Astrocyte (in vitro differentiated cells and primary cell): ENCODE results near the gene TNFRSF17. TPM values are rescaled to one million over a fixed set of nuclear protein-coding genes. Genes with fewer than 3 reads are reported as not detected.
"Not testable (repeated sequence)": the region's sequence is repeated elsewhere in the genome, so short reads cannot be mapped to it uniquely, and the experiment has no call there.

Experiments
- DNase-seq: peaks from one replicate; pipeline ENCODE4 v3.0.0-alpha.2; 2010; ENCODE audit warnings: low read depth
- FAIRE-seq: peaks from 2 replicates; lab custom pipeline; 2011; peaks lifted over from hg19 to GRCh38; lab: Jason Lieb, UNC
- H2AFZ ChIP-seq: 2 replicates; pipeline ENCODE4 v1.6.0; 2012; ENCODE audit warnings: low read depth, low read length, inconsistent platforms
- H3K27ac ChIP-seq: 2 replicates; pipeline ENCODE4 v1.5.1; 2011; ENCODE audit warnings: low read depth, low read length, inconsistent platforms
- H3K27me3 ChIP-seq: 2 replicates; pipeline ENCODE4 v1.6.0; 2011; ENCODE audit warnings: low read length, inconsistent platforms; ENCODE audit not compliant: insufficient read depth
- H3K36me3 ChIP-seq: 2 replicates; pipeline ENCODE4 v1.5.1; 2011; ENCODE audit warnings: low read length, inconsistent platforms; ENCODE audit not compliant: insufficient read depth
- H3K4me1 ChIP-seq: 2 replicates; pipeline ENCODE4 v1.5.1; 2011; ENCODE audit warnings: low read length, inconsistent platforms; ENCODE audit not compliant: insufficient read depth
- H3K4me2 ChIP-seq: 2 replicates; pipeline ENCODE4 v1.6.0; 2012; ENCODE audit warnings: low read length, inconsistent platforms
- H3K4me3 ChIP-seq: 2 replicates; pipeline ENCODE4 v1.5.1; 2011; ENCODE audit warnings: low read depth, mild to moderate bottlenecking, low read length, inconsistent platforms; ENCODE audit not compliant: insufficient read depth
- H3K79me2 ChIP-seq: 2 replicates; pipeline ENCODE4 v1.6.0; 2012; ENCODE audit warnings: mild to moderate bottlenecking, low read length, inconsistent platforms; ENCODE audit not compliant: insufficient read depth
- H3K9ac ChIP-seq: 2 replicates; pipeline ENCODE4 v1.6.0; 2012; ENCODE audit warnings: mild to moderate bottlenecking, low read length, inconsistent platforms
- H3K9me3 ChIP-seq: 2 replicates; pipeline ENCODE4 v1.5.1; 2012; ENCODE audit warnings: low read depth, mild to moderate bottlenecking, low read length, inconsistent platforms; ENCODE audit not compliant: insufficient read depth
- H4K20me1 ChIP-seq: 2 replicates; pipeline ENCODE4 v1.6.0; 2012; ENCODE audit warnings: low read length, inconsistent platforms; ENCODE audit not compliant: insufficient read depth
- H3K27ac Mint-ChIP-seq: one replicate; pipeline ENCODE4 v1.8.0; 2021; ENCODE audit warnings: mild to moderate bottlenecking, mixed read lengths; ENCODE audit not compliant: unreplicated experiment
- H3K27me3 Mint-ChIP-seq: one replicate; pipeline ENCODE4 v1.8.0; 2021; ENCODE audit warnings: low read depth, mixed read lengths; ENCODE audit not compliant: unreplicated experiment
- H3K36me3 Mint-ChIP-seq: one replicate; pipeline ENCODE4 v1.8.0; 2021; ENCODE audit warnings: low read depth, mixed read lengths; ENCODE audit not compliant: unreplicated experiment
- H3K4me1 Mint-ChIP-seq: one replicate; pipeline ENCODE4 v1.8.0; 2021; ENCODE audit warnings: low read depth, mixed read lengths; ENCODE audit not compliant: unreplicated experiment
- H3K4me3 Mint-ChIP-seq: one replicate; pipeline ENCODE4 v1.8.0; 2021; ENCODE audit warnings: mild to moderate bottlenecking, moderate library complexity, mixed read lengths; ENCODE audit not compliant: unreplicated experiment
- H3K9me3 Mint-ChIP-seq: one replicate; pipeline ENCODE4 v1.8.0; 2021; ENCODE audit warnings: mild to moderate bottlenecking, mixed read lengths; ENCODE audit not compliant: unreplicated experiment
- CTCF ChIP-seq: IDR thresholded peaks from 2 replicates; pipeline ENCODE4 v1.5.1; 2011; ENCODE audit warnings: low read depth, mild to moderate bottlenecking, inconsistent platforms, low read length, moderate library complexity; ENCODE audit not compliant: insufficient read depth
- EZH2 ChIP-seq: IDR thresholded peaks from 2 replicates; pipeline ENCODE4 v1.6.1; 2012; ENCODE audit warnings: mild to moderate bottlenecking, low read length, inconsistent platforms; ENCODE audit not compliant: insufficient read depth
- total RNA-seq: library from RNA; stranded (reverse); gene quantifications from 2 replicates; pipeline ENCODE4 v1.2.1, GENCODE V29; 2021

Gene TNFRSF17
- total RNA-seq, 1 donor from 2014 or later: not detected

- Histone ChIP-seq H3K4me2 (no peak overlapping the region), H2AFZ (no peak overlapping the region), H3K9ac (no peak overlapping the region), H3K9me3 (no peaks in the 10 kb centered on the region), H3K36me3 (no peaks in the 10 kb centered on the region), H3K79me2 (no peaks in the 10 kb centered on the region), H3K27me3 (no peaks in the 10 kb centered on the region), H3K4me1 (no peaks in the 10 kb centered on the region), H3K4me3 (no peak overlapping the region), H3K27ac (no peak overlapping the region), H4K20me1 (no peaks in the 10 kb centered on the region)
- Mint-ChIP-seq H3K27ac (no peak overlapping the region), H3K27me3 (peaks cover 2% of the 10 kb centered on the region), H3K36me3 (no peaks in the 10 kb centered on the region), H3K4me3 (no peak overlapping the region), H3K4me1 (no peaks in the 10 kb centered on the region), H3K9me3 (no peaks in the 10 kb centered on the region)
- TF ChIP-seq CTCF: no peak
- FAIRE-seq (no peak), DNase-seq (no peak)
These were observed 3.6 kb downstream of the TNFRSF17 start for GRCh38 chr16:11968577-11968976.

GRCh38 chr16:11970292-11970691, 5.3 kb downstream of the TNFRSF17 start:
- H3K4me3 Mint-ChIP-seq, H3K4me3 ChIP-seq, H3K4me1 Mint-ChIP-seq, FAIRE-seq, H3K4me1 ChIP-seq, H3K79me2 ChIP-seq, H3K27me3 ChIP-seq, H3K27ac ChIP-seq, H3K36me3 Mint-ChIP-seq, H3K27ac Mint-ChIP-seq, H2AFZ ChIP-seq, H3K27me3 Mint-ChIP-seq, DNase-seq, H3K36me3 ChIP-seq, H3K4me2 ChIP-seq, H3K9ac ChIP-seq, H3K9me3 ChIP-seq, H3K9me3 Mint-ChIP-seq, H4K20me1 ChIP-seq: not testable (repeated sequence)

DNA sequence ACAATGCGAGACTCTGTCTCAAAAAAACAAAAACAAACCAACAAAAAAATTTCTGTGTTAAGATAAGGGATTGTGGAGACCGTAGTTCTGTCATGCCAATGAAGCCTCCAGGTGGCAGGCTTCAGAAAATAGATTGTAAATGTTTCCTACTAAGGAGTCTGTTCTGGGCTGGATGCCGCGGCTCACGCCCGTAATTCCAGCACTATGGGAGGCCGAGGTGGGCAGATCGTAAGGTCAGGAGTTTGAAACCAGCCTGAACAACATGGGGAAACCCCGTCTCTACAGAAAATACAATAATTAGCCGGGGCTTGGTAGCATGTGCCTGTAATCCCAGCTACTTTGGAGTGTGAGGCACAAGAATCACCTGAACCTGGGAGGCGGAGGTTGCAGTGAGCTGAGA, 7.1 kb downstream of the TNFRSF17 start:
- FAIRE-seq: no peak
- H3K27me3 ChIP-seq: no peaks in the 10 kb centered on the region
- H3K27ac Mint-ChIP-seq: no peak overlapping the region

More for the DNA sequence above, 7.1 kb downstream of the TNFRSF17 start:
- H3K79me2 ChIP-seq: peaks cover 5% of the 10 kb centered on the region
- Mint-ChIP-seq H3K9me3 (no peaks in the 10 kb centered on the region), H3K27me3 (peaks cover 2% of the 10 kb centered on the region), H3K36me3 (no peaks in the 10 kb centered on the region), H3K4me3 (no peak overlapping the region), H3K4me1 (peaks cover 4% of the 10 kb centered on the region)
- no peaks in the 10 kb centered on the region for H3K9me3 ChIP-seq
- H3K4me3 ChIP-seq: no peak overlapping the region
- H2AFZ ChIP-seq: no peak overlapping the region
- no peak overlapping the region for H3K4me2 ChIP-seq
- H3K27ac ChIP-seq: no peak overlapping the region
- no peak for TF ChIP-seq EZH2
- TF ChIP-seq CTCF: peak; percentile 30
- no peak overlapping the region for H3K9ac ChIP-seq
- DNase-seq: no peak
- H3K4me1 ChIP-seq: peaks cover 10% of the 10 kb centered on the region
- no peaks in the 10 kb centered on the region for H3K36me3 ChIP-seq
- no peaks in the 10 kb centered on the region for H4K20me1 ChIP-seq
